HEK293 (cell line): ENCODE data around the gene RBMS3.

ENCODE experiments used
- CTCF ChIP-seq: fragments of 450-650 bp; formaldehyde crosslinking; IDR thresholded peaks from 2 replicates; pipeline ENCODE4 v1.5.1; 2016; ENCODE audit warnings: missing biosample characterization, missing genetic modification characterization
- ZNF121 ChIP-seq: fragments of 450-650 bp; formaldehyde crosslinking; IDR thresholded peaks from 2 replicates; pipeline ENCODE4 v1.5.1; 2016; ENCODE audit warnings: missing biosample characterization, missing genetic modification characterization
- ZNF621 ChIP-seq: fragments of 450-650 bp; formaldehyde crosslinking; IDR thresholded peaks from 2 replicates; pipeline ENCODE4 v1.5.1; 2017; ENCODE audit warnings: missing biosample characterization, missing genetic modification characterization
- ZNF654 ChIP-seq: fragments of 450-650 bp; formaldehyde crosslinking; IDR thresholded peaks from 2 replicates; pipeline ENCODE4 v1.5.1; 2016; ENCODE audit warnings: low read depth, missing biosample characterization, missing genetic modification characterization
- ZNF785 ChIP-seq: fragments of 450-650 bp; formaldehyde crosslinking; IDR thresholded peaks from 2 replicates; pipeline ENCODE4 v1.5.1; 2016; ENCODE audit warnings: missing biosample characterization, missing genetic modification characterization
- TF ChIP-seq, protein P1 (sequence below): fragments of 450-650 bp; formaldehyde crosslinking; IDR thresholded peaks from 2 replicates; pipeline ENCODE4 v1.5.1; 2016; ENCODE audit warnings: missing biosample characterization, missing genetic modification characterization
- TF ChIP-seq, protein P2 (sequence below): fragments of 450-650 bp; formaldehyde crosslinking; IDR thresholded peaks from 2 replicates; pipeline ENCODE4 v1.5.1; 2016; ENCODE audit warnings: missing biosample characterization, missing genetic modification characterization

GRCh38 chr3:29301332-29302019, 20.6 kb downstream of the RBMS3 start:
- no peak for TF ChIP-seq ZNF654 (tag by site-specific recombination)
- no peak for TF ChIP-seq ZNF121 (tag by site-specific recombination)
- no peak for TF ChIP-seq CTCF (tag by site-specific recombination)
- TF ChIP-seq ZNF785 (tag by site-specific recombination), result no peak
- TF ChIP-seq ZNF621 (tag by site-specific recombination), result no peak
- TF ChIP-seq, protein P1, sequence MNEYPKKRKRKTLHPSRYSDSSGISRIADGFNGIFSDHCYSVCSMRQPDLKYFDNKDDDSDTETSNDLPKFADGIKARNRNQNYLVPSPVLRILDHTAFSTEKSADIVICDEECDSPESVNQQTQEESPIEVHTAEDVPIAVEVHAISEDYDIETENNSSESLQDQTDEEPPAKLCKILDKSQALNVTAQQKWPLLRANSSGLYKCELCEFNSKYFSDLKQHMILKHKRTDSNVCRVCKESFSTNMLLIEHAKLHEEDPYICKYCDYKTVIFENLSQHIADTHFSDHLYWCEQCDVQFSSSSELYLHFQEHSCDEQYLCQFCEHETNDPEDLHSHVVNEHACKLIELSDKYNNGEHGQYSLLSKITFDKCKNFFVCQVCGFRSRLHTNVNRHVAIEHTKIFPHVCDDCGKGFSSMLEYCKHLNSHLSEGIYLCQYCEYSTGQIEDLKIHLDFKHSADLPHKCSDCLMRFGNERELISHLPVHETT (tag by site-specific recombination), result no peak
- TF ChIP-seq, protein P2, sequence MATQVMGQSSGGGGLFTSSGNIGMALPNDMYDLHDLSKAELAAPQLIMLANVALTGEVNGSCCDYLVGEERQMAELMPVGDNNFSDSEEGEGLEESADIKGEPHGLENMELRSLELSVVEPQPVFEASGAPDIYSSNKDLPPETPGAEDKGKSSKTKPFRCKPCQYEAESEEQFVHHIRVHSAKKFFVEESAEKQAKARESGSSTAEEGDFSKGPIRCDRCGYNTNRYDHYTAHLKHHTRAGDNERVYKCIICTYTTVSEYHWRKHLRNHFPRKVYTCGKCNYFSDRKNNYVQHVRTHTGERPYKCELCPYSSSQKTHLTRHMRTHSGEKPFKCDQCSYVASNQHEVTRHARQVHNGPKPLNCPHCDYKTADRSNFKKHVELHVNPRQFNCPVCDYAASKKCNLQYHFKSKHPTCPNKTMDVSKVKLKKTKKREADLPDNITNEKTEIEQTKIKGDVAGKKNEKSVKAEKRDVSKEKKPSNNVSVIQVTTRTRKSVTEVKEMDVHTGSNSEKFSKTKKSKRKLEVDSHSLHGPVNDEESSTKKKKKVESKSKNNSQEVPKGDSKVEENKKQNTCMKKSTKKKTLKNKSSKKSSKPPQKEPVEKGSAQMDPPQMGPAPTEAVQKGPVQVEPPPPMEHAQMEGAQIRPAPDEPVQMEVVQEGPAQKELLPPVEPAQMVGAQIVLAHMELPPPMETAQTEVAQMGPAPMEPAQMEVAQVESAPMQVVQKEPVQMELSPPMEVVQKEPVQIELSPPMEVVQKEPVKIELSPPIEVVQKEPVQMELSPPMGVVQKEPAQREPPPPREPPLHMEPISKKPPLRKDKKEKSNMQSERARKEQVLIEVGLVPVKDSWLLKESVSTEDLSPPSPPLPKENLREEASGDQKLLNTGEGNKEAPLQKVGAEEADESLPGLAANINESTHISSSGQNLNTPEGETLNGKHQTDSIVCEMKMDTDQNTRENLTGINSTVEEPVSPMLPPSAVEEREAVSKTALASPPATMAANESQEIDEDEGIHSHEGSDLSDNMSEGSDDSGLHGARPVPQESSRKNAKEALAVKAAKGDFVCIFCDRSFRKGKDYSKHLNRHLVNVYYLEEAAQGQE (tag by site-specific recombination), result no peak
